ENCODE data around the gene NUMBL.

- no peak for TF ChIP-seq EZH2 (IDR thresholded peaks at IDR 0.05; ENCODE audit: low read length, unreplicated experiment)
- TF ChIP-seq CTCF (conservative IDR thresholded peaks at IDR 0.05; ENCODE audit: low read depth, low read length), result no peak
These were observed 50.8 kb downstream of the NUMBL start for GRCh38 chr19:40639638-40639982.

All from PC-3 (cell line).